ENCODE results near the gene ERO1B.
"Not testable (repeated sequence)": the region's sequence is repeated elsewhere in the genome, so short reads cannot be mapped to it uniquely, and the experiment has no call there.

The ERO1B gene

DNA sequence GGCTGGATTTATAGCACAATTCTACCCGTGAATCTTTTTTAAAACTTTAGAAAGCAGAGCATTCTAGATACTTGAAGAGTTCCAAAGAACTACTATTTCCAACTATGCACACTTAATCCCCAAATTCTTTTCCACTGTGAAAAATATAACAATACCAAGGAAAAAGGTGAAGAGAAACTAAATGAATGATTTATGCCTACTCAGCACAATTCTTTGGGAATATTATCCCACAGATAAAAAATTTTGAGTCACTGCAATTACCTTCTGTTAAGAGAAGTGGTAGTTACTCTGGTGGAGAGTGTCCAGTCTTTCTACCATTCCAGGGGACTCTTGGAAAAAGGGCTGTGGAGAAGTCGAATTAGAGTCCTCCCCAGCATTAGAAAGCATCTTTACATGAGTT, 39.2 kb downstream of the ERO1B start:
- no peak for DNase-seq

DNA sequence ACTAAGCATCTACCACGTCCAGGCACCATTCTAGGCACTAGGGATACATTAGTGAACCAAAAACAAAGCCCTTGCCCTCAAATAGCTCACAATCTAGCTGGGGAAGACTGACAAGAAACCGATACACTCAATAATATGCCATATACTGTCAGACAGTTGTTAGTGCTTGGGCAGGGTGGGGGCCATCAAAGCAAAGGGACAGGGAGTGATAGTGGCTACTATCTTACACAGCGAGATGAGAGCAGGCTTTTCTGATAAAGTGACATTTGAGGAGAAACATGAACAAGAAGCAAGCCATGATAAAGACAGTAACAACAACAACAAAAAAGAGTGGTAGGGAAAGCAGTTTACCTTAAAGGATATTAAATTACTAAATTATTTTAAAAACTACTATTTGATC, 41.1 kb downstream of the ERO1B start:
- DNase-seq: no peak

DNA sequence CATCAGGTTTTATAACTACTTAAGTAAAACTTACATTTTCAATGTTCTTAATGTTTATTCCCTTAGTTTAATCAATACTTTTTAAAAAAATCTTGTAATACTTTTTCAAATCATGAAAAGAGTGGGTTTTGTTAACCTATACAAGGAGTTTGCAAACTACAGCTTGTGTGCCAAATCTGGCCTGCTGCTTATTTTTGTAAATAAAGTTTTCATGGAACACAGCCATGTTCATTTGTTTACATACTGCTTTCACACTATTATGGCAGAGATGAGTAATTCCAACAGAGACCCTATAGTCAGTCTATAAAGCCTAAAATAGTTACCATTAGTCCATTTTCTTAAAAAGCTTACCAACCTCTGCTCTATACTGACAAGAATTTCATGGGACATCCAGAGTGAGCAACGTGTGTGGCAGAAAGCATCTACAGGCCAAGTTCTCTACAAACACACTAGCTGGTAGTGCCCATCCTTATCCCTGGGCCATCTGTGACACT, 42.6 kb downstream of the ERO1B start:
- no peak for DNase-seq

DNA sequence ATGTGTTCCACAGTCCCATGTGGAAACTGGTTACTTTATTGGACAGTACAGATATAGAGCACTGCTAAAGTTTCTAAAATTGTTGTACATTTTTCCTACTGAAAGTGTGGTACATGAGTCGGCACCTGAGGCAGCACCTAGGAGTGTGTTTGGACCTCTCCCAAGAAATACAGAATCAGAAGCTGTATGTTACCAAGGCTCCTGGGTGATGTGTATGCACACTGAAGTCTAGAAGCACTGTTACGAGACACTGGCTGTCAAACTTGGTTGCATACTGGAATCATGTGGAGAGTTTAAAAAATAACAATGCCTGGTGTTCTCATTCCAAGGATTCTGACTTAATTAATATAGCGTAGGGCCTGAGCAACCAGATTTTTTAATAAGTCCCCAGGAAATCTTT, 46.6 kb downstream of the ERO1B start:
- no peak for DNase-seq

DNA sequence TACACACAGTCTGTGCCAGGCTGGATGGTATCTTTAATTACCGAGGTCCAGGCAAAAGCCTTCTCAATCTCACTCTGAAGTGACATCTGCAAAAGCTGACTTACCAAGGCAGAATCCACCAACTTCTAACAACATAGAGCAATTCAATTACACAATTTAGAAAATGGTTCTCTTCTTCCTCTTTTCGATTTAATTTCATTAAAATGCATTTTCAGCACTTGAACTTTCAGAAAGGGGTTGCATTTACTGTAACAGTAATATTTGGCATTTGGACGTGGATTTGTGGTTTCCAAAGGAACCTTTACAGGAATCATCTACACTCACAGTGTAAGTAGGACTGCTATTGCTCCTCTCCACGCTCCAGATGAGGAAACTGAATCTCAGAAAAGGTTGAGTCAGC, 53.3 kb downstream of the ERO1B start:
- DNase-seq: no peak

DNA sequence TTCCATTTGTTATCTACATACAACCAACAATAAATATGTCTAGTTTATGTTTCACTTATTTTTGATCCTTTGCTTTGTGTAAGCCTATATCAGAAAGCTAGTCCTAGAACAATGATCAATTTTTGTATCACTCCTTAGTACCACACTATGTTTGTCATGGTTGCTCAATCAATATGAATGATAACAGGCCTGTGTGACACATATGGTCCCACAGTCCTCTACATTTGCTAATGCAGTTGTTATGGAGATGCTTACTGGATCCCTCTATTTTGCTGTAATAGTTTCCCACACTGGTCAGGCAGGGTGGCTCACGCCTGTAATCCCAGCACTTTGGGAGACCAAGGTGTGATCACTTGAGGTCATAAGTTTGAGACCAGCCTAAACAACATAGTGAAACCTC, 59.1 kb downstream of the ERO1B start:
- no peak for DNase-seq

DNA sequence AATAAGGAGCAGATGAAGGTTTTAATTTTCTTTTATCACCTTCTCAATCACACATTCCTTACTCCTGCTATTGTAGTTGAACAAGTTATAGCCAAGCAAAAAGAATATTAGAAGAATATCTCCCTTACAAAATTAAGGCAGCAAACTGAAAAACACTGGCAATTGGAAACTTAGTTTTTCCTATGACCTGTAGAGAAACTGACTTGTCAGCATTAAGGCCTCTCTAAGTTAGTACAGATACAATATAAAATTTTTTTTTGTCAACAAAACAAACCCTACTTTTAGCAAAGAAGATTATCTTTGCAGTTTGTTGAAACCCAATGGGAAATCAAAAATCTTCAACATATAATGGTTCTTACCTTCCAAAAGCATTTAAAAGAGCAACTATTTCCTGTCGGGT, 61.3 kb downstream of the ERO1B start:
- DNase-seq: no peak

DNA sequence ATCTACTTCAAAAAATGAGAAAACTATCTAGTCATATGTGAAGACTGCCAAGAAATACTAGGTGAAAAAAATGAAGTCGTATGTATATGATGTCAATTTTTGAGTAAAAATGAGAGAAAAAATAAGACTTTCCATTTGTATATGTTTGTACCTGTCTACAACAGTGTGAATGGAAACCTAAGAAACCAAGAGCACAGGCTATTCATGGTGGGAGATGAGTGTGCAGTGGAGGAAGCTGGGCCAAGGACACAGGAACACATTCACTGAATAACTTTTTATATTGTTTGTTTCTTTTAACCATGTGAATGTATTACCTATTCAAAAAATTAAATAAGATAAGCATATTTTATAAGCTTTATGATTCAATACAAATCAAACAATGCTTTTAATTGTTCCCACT, 67.0 kb downstream of the ERO1B start:
- DNase-seq: no peak

DNA sequence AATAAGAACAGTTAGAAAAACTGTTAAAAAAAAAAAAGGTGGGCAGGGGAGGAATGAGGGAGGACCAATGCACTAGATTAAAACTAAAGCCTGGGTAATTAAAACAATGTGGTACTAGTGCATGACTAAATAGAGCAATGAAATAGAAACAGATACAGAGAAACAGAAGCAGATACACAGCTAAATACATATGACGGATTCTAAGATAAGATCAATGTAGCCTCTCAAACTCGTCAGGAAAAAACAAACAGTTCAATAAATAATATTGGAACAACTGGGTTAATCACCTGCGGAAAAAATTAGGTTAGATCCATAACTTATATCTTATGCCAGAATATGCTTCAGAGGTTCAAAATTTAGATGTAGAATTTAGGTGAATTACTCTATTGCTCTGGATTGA, 68.2 kb downstream of the ERO1B start:
- DNase-seq: no peak

DNA sequence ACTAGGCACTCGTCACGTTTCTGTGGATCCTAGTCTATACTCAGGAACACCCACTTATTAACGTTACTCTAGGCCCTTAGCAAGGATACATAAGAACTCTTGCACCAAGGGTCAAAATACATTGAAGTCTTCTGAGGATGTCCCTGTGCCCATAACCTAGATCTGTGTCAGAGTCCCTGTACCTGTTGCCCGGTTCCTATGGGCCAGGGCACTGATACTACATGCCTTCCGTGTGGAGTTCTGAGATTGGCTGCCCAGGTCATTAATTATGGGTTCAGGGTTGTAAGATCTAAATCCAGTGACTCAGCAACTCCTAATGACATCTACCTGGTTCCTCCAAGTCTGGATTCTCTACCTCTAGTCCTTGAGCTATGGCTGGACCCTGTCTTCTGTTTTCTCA, 69.9 kb downstream of the ERO1B start:
- no peak for DNase-seq

DNA sequence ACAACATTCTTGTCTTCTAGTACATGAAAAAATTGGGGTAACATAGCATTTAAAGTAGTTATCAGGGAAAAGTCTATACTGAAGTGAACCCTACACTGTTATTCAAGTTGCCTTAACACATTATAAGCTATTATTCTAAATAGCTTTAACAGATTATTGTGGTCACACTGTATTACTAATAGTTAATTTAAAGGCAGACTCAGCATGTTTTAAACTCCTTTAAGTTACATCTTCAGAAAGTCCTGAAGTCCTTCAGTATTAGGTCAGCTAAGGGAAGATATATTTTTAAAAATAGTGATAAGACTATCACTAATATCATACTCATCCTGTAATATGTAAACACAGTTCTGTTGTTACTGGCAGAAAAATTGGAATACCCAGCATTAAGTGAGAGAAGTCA, 72.0 kb downstream of the ERO1B start:
- DNase-seq: no peak

DNA sequence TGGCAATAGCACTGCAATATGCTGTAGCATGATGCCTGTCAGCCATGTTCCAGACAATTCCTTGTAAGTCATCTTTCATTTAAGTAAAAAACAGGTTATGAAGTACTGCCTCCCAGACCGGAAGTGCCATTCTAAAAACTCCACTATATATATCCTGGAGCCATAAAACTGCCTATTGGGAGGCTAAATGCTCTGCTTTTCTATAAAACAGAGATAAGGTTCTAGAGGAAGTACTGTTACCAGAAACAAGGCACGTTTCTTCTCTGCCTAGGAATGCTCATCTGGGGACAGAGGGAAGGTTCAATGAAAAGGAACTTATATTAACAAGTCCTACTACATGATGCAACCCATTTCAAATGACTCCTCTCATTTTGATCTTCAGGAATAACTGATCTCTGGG, 72.6 kb downstream of the ERO1B start:
- DNase-seq: no peak

DNA sequence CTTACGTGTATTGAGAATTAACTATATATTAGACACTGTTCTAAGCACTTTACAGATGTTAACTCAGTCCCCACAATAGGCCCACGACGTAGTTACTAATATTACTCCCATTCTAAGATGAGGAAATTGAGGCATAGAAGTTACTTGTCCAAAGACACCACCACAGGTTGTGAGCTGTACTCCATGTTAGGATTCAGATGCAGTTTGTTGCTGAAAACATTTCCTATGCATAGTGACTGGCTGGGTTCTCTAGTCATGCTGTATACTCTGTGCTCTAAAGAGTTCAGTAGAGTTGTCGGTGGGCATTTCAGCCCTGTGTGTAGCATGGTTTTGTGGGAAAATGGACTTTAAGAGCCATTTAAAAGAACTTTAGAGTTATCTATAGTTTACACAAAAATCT, 74.2 kb downstream of the ERO1B start:
- no peak for DNase-seq

DNA sequence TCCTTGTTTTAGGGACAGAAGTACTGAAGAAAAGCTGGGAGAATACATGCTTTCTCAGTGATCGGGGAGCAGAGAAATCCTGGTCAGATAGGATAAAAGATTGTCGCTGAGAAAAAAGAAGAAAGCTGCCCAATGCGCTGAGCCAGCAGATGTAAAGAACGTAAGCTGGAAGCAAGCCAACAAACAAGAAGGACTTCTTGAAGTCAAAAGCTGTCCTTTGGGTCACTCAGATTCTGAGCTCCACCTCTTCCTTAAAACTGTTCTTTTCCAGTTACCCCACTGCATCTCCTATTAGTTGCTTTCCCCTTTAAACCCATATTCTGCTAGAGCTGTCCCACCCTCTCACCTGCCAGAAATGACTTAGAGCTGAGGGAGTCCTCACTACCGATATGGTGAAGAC, 74.6 kb downstream of the ERO1B start:
- DNase-seq: no peak

DNA sequence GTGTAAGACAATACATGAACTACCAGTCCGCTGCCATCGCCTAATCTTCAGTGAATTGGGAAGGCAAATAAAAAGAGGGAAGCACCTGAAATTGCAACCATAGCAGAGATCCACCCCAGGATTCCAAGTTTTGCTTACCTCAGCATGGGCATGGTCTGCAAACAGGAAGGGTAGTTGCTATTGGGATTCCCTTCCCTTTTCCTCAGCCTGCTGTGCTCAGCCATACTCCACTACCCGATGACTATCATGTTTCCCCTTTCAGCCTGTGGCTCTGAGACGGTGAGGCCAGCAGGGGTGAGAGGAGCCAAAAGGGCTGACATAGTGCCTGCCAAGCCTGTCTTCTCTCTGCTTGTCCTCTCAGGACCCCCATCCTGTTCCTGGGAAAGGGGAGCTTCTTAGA, 75.2 kb downstream of the ERO1B start:
- no peak for DNase-seq

DNA sequence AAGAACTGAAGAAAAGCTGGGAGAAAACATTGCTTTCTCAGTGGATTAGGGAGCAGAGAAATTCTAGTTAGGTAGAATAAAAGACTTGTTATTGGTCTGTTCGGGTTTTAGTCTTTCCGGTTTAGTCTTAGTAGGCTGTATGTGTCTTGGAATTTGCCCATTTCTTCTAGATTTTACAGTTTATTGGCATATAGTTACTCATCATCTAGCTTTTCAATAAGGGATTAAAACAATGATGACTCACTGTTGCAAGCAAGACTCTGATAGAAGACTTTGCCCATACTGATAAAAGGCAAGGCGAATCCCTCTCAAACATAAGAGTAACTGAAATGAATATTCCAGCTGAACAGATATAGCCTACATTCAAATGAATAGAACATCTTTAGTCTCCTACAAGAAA, 77.1 kb downstream of the ERO1B start:
- no peak for DNase-seq

DNA sequence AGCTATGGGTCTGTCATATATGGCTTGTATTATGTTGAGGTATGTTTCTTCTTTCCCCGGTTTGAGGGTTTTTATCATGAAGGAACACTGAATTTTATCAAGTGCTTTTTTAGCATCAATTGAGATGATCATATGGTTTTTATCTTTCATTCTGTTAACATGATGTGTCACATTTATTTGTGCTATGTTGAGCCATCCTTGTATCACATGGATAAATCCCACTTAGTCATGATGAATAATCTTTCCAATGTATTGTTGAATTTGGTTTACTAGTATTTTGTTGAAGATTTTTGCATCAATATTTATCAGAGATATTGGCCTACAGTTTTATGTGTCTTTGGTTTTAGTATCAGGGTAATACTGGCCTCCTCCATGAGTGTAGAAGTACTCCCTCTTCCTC, 77.7 kb downstream of the ERO1B start:
- DNase-seq: no peak

DNA sequence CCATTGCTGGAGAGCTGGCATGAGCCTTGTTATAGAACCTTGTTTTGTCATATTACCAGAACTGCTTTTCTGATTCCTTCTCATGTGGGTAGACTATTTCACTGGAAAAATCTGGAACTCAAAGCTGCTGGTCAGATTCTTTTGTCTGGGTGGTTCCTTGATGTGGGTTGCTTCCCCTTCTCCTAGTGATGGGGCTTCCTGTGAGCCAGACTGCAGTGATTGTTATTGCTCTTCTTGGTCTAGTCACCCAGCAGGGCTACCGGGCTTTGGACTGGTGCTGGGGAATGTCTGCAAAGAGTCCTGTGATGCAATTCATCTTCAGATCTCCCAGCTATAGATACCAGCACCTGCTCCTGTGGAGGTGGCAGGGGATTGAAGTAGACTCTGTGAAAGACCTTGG, 80.0 kb downstream of the ERO1B start:
- no peak for DNase-seq

DNA sequence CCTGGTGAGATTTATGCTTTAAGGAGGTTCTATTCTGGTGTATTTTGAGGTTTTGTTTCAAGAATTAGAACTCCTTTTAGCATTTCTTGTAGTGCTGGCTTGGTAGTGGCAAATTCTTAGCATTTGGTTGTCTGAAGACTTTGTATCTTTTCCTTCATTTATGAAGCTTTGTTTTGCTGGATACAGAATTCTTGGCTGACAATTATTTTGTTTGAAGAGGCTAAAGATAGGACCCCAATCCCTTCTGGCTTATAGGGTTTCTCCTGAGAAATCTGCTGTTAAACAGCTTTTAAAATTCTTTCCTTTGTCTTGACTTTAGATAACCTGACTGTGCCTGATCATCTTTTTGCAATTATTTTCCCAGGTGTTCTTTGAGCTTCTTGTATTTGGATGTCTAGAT, 80.8 kb downstream of the ERO1B start:
- no peak for DNase-seq

DNA sequence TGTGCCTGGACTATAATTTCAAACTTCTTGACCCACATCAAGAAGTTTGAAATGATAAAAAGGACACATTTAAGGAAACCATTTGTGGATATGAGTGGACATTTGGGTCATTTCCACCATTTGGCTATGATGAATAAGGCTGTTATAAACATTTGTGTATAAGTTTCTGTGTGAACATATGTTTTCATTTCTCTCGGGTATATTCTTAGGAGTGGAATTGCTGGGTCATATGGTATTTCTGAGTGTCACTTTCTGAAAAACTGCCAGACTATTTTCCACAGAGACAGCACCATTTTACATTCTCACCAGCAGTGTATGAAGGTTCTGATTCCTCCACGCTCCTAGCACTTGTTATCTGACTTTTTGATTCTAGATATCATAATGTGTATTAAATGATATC, 88.6 kb downstream of the ERO1B start:
- no peak for DNase-seq

DNA sequence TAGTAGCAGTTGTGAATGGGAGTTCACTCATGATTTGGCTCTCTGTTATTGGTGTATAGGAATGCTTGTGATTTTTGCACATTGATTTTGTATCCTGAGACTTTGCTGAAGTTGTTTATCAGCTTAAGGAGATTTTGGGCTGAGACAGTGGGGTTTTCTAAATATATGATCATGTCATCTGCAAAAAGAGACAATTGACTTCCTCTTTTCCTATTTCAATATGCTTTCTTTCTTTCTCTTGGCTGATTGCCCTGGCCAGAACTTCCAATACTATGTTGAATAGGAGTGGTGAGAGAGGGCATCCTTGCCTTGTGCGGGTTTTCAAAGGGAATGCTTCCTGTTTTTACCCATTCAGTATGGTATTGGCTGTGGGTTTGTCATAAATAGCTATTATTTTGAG, 93.7 kb downstream of the ERO1B start:
- DNase-seq: not testable (repeated sequence)

DNA sequence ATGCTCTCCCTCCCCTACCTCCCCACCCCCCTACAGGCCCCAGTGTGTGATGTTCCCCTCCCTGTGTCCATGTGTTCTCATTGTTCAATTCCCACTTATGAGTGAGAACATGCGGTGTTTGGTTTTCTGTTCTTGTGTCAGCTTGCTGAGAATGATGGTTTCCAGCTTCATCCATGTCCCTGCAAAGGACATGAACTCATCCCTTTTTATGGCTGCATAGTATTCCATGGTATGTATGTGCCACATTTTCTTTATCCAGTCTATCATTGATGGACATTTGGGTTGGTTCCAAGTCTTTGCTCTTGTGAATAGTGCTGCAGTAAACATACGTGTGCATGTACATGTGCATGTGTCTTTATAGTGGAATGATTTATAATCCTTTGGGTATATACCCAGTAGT, 95.3 kb downstream of the ERO1B start:
- DNase-seq: not testable (repeated sequence)

DNA sequence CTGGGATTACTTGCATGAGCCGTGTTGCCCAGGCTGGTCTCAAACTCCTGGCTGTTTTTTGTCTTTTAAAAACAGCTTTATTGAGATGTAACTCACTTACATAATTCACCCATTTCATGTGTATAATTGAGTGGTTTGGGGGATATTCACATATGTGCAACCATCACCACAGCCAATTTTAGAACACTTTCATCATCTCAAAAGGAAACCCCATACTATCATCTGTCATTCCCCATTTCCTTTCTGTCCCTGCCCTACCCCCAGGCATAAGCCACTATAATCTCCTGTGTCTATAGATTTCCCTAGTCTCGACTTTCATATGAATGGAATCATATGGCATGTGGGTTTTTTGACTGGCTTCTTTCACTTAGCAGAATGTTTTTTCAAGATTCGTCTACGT, 96.1 kb downstream of the ERO1B start:
- no peak for DNase-seq

DNA sequence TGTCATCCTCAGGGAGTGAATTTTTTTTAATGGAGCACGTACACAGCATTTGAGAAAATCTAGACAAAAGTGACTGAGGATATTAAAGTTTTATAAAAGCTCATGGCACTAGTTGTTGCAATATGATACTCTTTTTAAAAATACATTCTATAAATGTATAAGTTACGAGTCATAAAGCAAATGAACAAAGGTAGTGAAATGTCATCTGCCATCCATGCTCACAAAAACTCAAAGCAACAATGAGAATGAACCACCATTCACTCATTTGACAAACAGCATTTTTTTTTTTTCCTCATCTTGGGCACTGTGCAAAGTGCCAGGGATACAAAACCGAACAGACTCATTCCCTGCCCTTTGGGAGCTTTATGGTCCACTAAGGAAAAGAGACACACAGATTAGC, 100.7 kb downstream of the ERO1B start:
- no peak for DNase-seq

DNA sequence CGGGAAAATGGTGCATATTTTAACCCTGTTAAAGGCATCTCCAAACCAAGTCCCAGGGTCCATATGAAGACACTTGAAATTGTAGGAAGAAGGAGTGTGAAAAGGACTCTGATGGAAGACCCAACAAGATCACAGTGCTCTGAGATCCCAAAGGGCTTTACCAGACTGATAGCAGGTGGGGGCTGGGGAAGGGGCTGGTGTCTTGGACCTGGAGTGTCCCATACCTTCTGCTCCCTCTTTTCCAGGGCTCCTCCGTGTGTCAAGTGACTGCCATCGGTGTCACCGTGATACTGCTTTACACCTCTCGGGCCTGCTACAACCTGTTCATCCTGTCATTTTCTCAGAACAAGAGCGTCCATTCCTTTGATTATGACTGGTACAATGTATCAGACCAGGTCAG, 102.1 kb downstream of the ERO1B start:
- no peak for DNase-seq

All from activated CD8-positive, alpha-beta memory T cell treated with anti-CD3 and anti-CD28 coated beads for 24 hours (primary cell).